Keratinocyte (primary cell): Measurements from ENCODE around the gene FNDC3B. TPM values are rescaled to one million over a fixed set of nuclear protein-coding genes. Genes with fewer than 3 reads are reported as not detected.

Experiments
- DNase-seq: peaks from one replicate; pipeline ENCODE4 v3.0.0-alpha.2; 2011; ENCODE audit warnings: low read depth, missing footprints, low spot score
- FAIRE-seq: peaks from 2 replicates; lab custom pipeline; 2011; peaks lifted over from hg19 to GRCh38; lab: Jason Lieb, UNC
- H2AFZ ChIP-seq: 2 replicates; pipeline ENCODE4 v1.6.0; 2012; ENCODE audit warnings: low read length, control low read depth, inconsistent platforms; ENCODE audit not compliant: control insufficient read depth
- H3K27ac ChIP-seq: 2 replicates; pipeline ENCODE4 v1.5.1; 2011; ENCODE audit warnings: low read length; ENCODE audit not compliant: control insufficient read depth, insufficient read depth
- H3K27me3 ChIP-seq: 3 replicates; pipeline ENCODE4 v1.6.0; 2011; ENCODE audit warnings: low read length; ENCODE audit not compliant: control insufficient read depth, insufficient read depth; ENCODE audit errors: extremely low read depth
- H3K36me3 ChIP-seq, 2 experiments: 2 replicates in 1 of 2; 3 replicates in 1 of 2; pipeline ENCODE4 v1.5.1; 2011; ENCODE audit warnings: low read length in 2 of 2, mild to moderate bottlenecking in 1 of 2; ENCODE audit not compliant: control insufficient read depth in 2 of 2, insufficient read depth in 2 of 2; ENCODE audit errors: extremely low read depth in 1 of 2
- H3K4me1 ChIP-seq: 3 replicates; pipeline ENCODE4 v1.5.1; 2011; ENCODE audit warnings: low read length; ENCODE audit not compliant: control insufficient read depth, insufficient read depth; ENCODE audit errors: extremely low read depth
- H3K4me2 ChIP-seq: 3 replicates; pipeline ENCODE4 v1.6.0; 2011; ENCODE audit warnings: low read depth, low read length; ENCODE audit not compliant: control insufficient read depth, insufficient read depth; ENCODE audit errors: extremely low read depth
- H3K4me3 ChIP-seq, 3 experiments: fragments of 200-600 bp in 1 of 3; sonication (generic) in 1 of 3; 2 replicates in 2 of 3; 3 replicates in 1 of 3; pipeline ENCODE4 v1.5.1; 2011 to 2016; ENCODE audit warnings: low read length in 3 of 3, mild to moderate bottlenecking in 3 of 3, control low read depth in 2 of 3, inconsistent platforms in 1 of 3, low read depth in 1 of 3, mixed read lengths in 1 of 3, mixed run types in 1 of 3, moderate library complexity in 1 of 3; ENCODE audit not compliant: control insufficient read depth in 2 of 3, insufficient read depth in 2 of 3; ENCODE audit errors: extremely low read depth in 1 of 3
- H3K79me2 ChIP-seq: 2 replicates; pipeline ENCODE4 v1.6.0; 2012; ENCODE audit warnings: low read length; ENCODE audit not compliant: control insufficient read depth, insufficient read depth
- H3K9ac ChIP-seq: 3 replicates; pipeline ENCODE4 v1.6.0; 2011; ENCODE audit warnings: low read length; ENCODE audit not compliant: control insufficient read depth, insufficient read depth; ENCODE audit errors: extremely low read depth
- H3K9me1 ChIP-seq: 3 replicates; pipeline ENCODE4 v1.6.0; 2011; ENCODE audit warnings: low read length; ENCODE audit not compliant: control insufficient read depth, insufficient read depth; ENCODE audit errors: extremely low read depth
- H3K9me3 ChIP-seq: 2 replicates; pipeline ENCODE4 v1.5.1; 2012; ENCODE audit warnings: low read depth, low read length; ENCODE audit not compliant: control insufficient read depth
- H4K20me1 ChIP-seq: 3 replicates; pipeline ENCODE4 v1.6.0; 2011; ENCODE audit warnings: low read length; ENCODE audit not compliant: control insufficient read depth, insufficient read depth; ENCODE audit errors: extremely low read depth
- EZH2 ChIP-seq: IDR thresholded peaks from one replicate; pipeline ENCODE4 v1.6.1; 2012; ENCODE audit warnings: inconsistent platforms, mild to moderate bottlenecking, low read length, moderate library complexity
- dilution Hi-C: fragments of 300-500 bp; cut with MboI; formaldehyde crosslinking; loops from one replicate; pipeline ENCODE4 v1.7.0; 2020; ENCODE audit warnings: low sequenced_read_pairs; ENCODE audit not compliant: extremely low pct_ligation_motif_present
- polyA plus RNA-seq, 5 experiments: library from polyadenylated mRNA; depleted of rRNA in 3 of 5; stranded (reverse) in 3 of 5; stranded (forward) in 1 of 5; unstranded in 1 of 5; fragments of >200 nt; gene quantifications; 1 replicate in 1 of 5; 2 replicates in 3 of 5; 3 replicates in 1 of 5; pipeline versions ENCODE4 v1.2.1 to v1.2.3, GENCODE V29; 2011 to 2012; ENCODE audit warnings: missing spikeins in 2 of 5, low read depth in 1 of 5, low replicate concordance in 1 of 5
- TF ChIP-seq, protein P1 (sequence below), 3 experiments: IDR thresholded peaks in 1 of 3; conservative IDR thresholded peaks in 1 of 3; optimal IDR thresholded peaks in 1 of 3; 2 replicates in 2 of 3; 3 replicates in 1 of 3; pipeline versions ENCODE3 to v1.5.1; 2011; ENCODE audit warnings: low read length in 3 of 3, mild to moderate bottlenecking in 3 of 3, moderate library complexity in 2 of 3, control low read depth in 1 of 3, inconsistent platforms in 1 of 3; ENCODE audit not compliant: insufficient read depth in 2 of 3; ENCODE audit errors: extremely low read depth in 1 of 3

The FNDC3B gene
- polyA plus RNA-seq, 1 donor (not counting 4 experiments of a cell fraction or from before 2014, with no cell fraction given): 31.4 TPM

DNA sequence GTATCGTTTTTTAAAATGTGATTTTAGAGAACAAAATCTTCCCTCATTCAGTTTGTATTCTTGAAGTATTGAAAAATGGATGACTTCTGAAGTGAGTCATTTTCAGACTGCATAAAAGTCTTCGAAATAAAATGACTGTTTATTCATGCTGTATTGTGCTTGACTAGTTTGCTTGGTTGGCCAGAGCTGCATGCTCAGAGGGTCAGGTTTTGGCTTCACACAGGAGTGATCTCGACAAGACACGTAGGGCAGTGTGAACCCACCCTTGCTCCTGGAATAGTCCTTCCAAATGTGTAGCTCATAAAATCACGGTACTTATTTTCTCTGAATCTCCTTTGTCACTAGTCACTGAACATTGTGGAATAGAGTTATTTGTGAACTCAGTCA lies 73.3 kb downstream of the FNDC3B start:
- DNase-seq (no peak), FAIRE-seq (no peak)
- H3K4me2 ChIP-seq: no peak overlapping the region
- H4K20me1 ChIP-seq: no peaks in the 10 kb centered on the region
- dilution Hi-C loops: no loop called here
- no peaks in the 10 kb centered on the region for H3K4me1 ChIP-seq
- H3K36me3 ChIP-seq: peaks cover 16 to 17% of the 10 kb centered on the region in 2 experiments
- peaks cover 43% of the 10 kb centered on the region for H3K79me2 ChIP-seq
- no peak overlapping the region for H2AFZ ChIP-seq
- no peak overlapping the region for H3K9ac ChIP-seq
- H3K27ac ChIP-seq: no peak overlapping the region
- H3K27me3 ChIP-seq: no peaks in the 10 kb centered on the region
- TF ChIP-seq, protein P1, sequence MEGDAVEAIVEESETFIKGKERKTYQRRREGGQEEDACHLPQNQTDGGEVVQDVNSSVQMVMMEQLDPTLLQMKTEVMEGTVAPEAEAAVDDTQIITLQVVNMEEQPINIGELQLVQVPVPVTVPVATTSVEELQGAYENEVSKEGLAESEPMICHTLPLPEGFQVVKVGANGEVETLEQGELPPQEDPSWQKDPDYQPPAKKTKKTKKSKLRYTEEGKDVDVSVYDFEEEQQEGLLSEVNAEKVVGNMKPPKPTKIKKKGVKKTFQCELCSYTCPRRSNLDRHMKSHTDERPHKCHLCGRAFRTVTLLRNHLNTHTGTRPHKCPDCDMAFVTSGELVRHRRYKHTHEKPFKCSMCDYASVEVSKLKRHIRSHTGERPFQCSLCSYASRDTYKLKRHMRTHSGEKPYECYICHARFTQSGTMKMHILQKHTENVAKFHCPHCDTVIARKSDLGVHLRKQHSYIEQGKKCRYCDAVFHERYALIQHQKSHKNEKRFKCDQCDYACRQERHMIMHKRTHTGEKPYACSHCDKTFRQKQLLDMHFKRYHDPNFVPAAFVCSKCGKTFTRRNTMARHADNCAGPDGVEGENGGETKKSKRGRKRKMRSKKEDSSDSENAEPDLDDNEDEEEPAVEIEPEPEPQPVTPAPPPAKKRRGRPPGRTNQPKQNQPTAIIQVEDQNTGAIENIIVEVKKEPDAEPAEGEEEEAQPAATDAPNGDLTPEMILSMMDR (optimal IDR thresholded peaks at IDR 0.05 in 1 of 3, IDR thresholded peaks at IDR 0.05 in 1 of 3, conservative IDR thresholded peaks at IDR 0.05 in 1 of 3; ENCODE audit: extremely low read depth in 1 of 3, insufficient read depth in 2 of 3, low read length in 3 of 3): no peak
- H3K9me1 ChIP-seq: no peaks in the 10 kb centered on the region
- H3K9me3 ChIP-seq: no peaks in the 10 kb centered on the region
- H3K4me3 ChIP-seq: no peak overlapping the region

DNA sequence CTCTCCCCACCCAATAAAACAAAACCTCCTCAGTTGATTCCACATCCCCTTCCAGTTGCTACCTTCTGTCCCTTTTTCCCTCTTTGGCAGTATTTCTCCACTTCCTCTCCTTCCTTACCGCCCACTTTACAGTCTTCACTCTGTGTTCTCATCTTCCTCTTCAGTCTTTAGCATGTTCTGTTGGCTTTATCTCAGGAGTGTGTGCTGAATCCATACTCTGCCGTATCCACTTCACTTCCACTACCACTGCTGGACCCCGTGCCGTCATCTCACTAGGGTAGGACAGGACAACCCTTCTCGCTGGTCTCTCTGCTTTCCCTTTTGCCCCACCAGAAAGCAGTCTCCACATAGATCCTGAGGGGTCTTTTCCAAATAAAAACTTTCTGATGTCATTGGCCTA lies 74.3 kb downstream of the FNDC3B start:
- DNase-seq (no peak), FAIRE-seq (no peak)
- no peak overlapping the region for H3K9ac ChIP-seq
- H3K36me3 ChIP-seq: peaks cover 16 to 17% of the 10 kb centered on the region in 2 experiments
- TF ChIP-seq, protein P1 (optimal IDR thresholded peaks at IDR 0.05 in 1 of 3, IDR thresholded peaks at IDR 0.05 in 1 of 3, conservative IDR thresholded peaks at IDR 0.05 in 1 of 3; ENCODE audit: extremely low read depth in 1 of 3, insufficient read depth in 2 of 3, low read length in 3 of 3): no peak
- no peak for TF ChIP-seq EZH2
- H3K4me1 ChIP-seq: no peaks in the 10 kb centered on the region
- dilution Hi-C loops: no loop called here
- no peaks in the 10 kb centered on the region for H3K9me3 ChIP-seq
- H3K9me1 ChIP-seq: no peaks in the 10 kb centered on the region
- no peak overlapping the region for H3K4me3 ChIP-seq
- no peak overlapping the region for H2AFZ ChIP-seq
- no peaks in the 10 kb centered on the region for H4K20me1 ChIP-seq
- no peaks in the 10 kb centered on the region for H3K27me3 ChIP-seq
- peaks cover 39% of the 10 kb centered on the region for H3K79me2 ChIP-seq
- H3K27ac ChIP-seq: no peak overlapping the region
- no peak overlapping the region for H3K4me2 ChIP-seq
